ENCODE measurements around the gene DRG2.
A peak's percentile ranks its signal among the peaks of the same experiment; 100 is the strongest.

The DRG2 gene

DNA sequence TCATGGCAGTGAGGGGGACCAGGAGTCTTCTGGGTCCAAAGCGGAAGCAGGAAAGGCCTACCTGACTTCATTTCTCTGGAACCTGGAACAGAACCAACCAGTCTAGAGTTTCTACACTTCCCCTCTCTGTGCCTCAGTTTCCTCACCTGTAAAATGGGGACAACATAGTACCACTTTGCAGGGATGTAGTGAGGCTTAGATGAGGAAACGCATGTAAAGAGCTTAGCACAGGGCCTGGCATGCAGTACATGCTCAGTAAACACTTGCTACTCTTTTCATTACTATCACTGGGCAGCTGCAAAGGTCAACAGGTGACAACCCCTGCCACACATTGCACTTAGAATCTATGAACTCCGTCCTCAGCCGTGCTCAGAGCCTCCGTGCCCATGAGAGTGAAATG is 45.0 kb downstream of the DRG2 start:
- TF ChIP-seq, protein P1, sequence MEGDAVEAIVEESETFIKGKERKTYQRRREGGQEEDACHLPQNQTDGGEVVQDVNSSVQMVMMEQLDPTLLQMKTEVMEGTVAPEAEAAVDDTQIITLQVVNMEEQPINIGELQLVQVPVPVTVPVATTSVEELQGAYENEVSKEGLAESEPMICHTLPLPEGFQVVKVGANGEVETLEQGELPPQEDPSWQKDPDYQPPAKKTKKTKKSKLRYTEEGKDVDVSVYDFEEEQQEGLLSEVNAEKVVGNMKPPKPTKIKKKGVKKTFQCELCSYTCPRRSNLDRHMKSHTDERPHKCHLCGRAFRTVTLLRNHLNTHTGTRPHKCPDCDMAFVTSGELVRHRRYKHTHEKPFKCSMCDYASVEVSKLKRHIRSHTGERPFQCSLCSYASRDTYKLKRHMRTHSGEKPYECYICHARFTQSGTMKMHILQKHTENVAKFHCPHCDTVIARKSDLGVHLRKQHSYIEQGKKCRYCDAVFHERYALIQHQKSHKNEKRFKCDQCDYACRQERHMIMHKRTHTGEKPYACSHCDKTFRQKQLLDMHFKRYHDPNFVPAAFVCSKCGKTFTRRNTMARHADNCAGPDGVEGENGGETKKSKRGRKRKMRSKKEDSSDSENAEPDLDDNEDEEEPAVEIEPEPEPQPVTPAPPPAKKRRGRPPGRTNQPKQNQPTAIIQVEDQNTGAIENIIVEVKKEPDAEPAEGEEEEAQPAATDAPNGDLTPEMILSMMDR (IDR thresholded peaks at IDR 0.05; ENCODE audit: low read depth, low read length) = no peak
- no peaks in the 10 kb centered on the region for H3K9me3 ChIP-seq
- DNase-seq = no peak

DNA sequence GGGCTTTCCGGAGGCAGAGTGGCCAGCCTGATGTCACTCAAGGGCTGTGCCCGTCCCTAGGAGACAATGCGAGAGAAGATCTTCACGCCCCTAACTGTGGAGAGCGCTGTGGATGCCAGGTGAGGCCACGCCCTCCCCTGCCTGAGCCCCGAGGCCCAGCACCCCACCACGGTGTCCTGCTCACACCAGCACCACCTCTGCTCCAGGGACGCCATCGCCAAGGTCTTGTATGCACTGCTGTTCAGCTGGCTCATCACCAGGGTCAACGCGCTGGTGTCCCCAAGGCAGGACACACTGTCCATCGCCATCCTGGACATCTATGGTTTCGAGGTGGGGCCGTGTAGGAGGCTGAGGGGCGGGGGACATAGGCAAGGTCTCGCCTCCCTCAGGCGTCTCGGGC is 48.6 kb downstream of the DRG2 start:
- Histone ChIP-seq H3K4me1 (no peaks in the 10 kb centered on the region), H3K36me3 (no peaks in the 10 kb centered on the region), H3K9me3 (no peaks in the 10 kb centered on the region), H3K27me3 (no peaks in the 10 kb centered on the region), H3K4me3 (ENCODE audit: low read depth, low read length) (no peak overlapping the region)
- no peak for DNase-seq
- TF ChIP-seq, protein P1 (IDR thresholded peaks at IDR 0.05; ENCODE audit: low read depth, low read length) = no peak

More for the DNA sequence above, 45.0 kb downstream of the DRG2 start:
- H3K4me1 ChIP-seq = no peaks in the 10 kb centered on the region
- no peaks in the 10 kb centered on the region for H3K27me3 ChIP-seq
- no peaks in the 10 kb centered on the region for H3K36me3 ChIP-seq
- H3K4me3 ChIP-seq (ENCODE audit: low read depth, low read length) = no peak overlapping the region

DNA sequence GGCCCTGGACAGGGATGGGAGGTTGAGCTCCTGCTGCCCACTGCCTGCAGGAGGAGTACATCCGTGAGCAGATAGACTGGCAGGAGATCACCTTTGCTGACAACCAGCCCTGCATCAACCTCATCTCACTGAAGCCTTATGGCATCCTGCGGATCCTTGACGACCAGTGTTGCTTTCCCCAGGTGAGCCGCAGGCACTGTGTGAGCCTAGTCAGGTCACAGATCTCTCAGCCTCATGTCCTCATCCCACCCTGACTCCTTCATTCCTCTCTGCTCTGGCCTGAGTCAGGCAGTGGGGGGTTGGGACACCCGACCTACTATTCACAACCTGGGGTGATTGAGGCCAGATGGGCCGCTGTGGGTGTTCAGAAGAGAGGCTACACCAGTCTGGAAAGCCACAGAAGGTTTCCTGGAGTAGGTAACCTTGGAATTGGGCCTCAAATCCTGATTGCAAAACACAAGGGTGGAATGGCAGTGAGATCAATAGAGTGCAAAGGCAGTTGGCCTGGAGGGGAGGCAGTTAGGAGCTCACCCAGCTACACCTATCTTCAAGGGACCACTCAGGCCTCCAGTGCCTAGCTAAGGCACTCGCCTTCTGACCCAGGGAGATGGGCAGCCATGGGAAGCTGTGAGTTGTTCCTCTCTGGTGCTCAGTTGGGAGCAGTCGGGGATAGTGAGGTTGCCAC is 50.5 kb downstream of the DRG2 start:
- no peaks in the 10 kb centered on the region for H3K27me3 ChIP-seq
- TF ChIP-seq, protein P1 (IDR thresholded peaks at IDR 0.05; ENCODE audit: low read depth, low read length) = no peak
- DNase-seq = no peak
- H3K4me1 ChIP-seq = no peaks in the 10 kb centered on the region
- no peaks in the 10 kb centered on the region for H3K36me3 ChIP-seq
- H3K9me3 ChIP-seq = no peaks in the 10 kb centered on the region
- no peak overlapping the region for H3K4me3 ChIP-seq (ENCODE audit: low read depth, low read length)

DNA sequence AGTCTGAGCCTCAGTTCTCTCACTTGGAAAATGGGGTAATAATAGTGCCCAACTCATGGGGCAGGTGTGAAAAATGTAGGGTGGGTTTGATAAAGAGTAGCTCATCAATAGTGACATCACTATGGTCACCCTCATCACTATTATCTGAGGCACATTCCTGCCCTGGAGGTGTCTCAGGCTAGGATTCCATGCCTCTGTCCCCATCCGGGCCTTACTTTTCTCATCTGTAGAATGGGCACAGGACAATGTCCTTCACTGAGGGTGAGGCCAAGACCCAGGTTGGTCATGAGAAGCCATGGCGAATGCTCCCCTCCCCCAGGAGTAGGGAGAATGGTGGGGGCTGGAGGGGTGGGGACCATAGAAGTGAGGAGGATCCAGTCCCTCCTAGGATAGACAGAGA is 51.3 kb downstream of the DRG2 start:
- no peaks in the 10 kb centered on the region for H3K4me1 ChIP-seq
- H3K27me3 ChIP-seq = no peaks in the 10 kb centered on the region
- no peaks in the 10 kb centered on the region for H3K36me3 ChIP-seq
- TF ChIP-seq, protein P1 (IDR thresholded peaks at IDR 0.05; ENCODE audit: low read depth, low read length) = no peak
- H3K9me3 ChIP-seq = no peaks in the 10 kb centered on the region
- no peak for DNase-seq
- H3K4me3 ChIP-seq (ENCODE audit: low read depth, low read length) = no peak overlapping the region

DNA sequence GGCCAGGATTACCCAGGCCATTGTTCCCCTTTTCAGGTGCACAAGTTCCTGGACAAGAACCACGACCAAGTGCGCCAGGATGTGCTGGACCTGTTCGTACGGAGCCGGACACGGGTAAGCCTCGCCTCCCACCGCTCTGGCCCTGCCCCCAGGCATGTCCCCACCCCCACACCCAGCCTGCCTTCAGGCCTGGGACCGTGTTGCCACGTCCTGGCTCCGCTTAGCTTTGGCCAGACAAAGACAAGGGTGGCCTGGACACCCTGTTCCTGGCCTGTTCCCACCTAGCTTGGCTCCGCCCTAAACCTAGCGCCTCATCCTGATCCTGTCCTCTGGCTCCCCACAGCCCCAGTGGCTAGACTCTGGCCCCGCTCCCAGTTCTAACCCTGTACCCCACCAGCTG is 51.8 kb downstream of the DRG2 start:
- no peak overlapping the region for H3K4me3 ChIP-seq (ENCODE audit: low read depth, low read length)
- H3K9me3 ChIP-seq = no peaks in the 10 kb centered on the region
- no peaks in the 10 kb centered on the region for H3K36me3 ChIP-seq
- TF ChIP-seq, protein P1 (IDR thresholded peaks at IDR 0.05; ENCODE audit: low read depth, low read length) = no peak
- no peaks in the 10 kb centered on the region for H3K27me3 ChIP-seq
- no peaks in the 10 kb centered on the region for H3K4me1 ChIP-seq
- no peak for DNase-seq

DNA sequence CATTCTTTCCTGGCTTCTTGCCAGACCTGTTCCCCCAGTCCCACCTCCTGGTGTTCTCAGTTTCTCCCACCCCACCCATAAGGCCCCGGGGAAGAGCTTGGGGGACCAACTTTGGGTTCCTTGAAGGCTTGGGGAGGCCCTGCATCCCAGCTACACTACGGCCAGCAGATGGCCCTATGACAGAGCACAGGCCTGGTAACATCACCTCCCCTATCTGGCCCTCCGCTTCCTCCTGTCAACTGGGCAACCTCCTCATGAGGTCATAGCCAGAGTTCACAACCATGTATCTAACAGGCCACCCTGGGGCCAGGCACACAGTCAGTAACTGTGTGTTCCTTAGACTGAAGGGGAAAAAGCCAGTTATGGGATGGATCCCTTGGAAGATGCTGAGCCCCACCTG is 52.2 kb downstream of the DRG2 start:
- no peak for DNase-seq
- Histone ChIP-seq H3K4me1 (no peaks in the 10 kb centered on the region), H3K4me3 (ENCODE audit: low read depth, low read length) (no peak overlapping the region), H3K9me3 (no peaks in the 10 kb centered on the region), H3K36me3 (no peaks in the 10 kb centered on the region), H3K27me3 (no peaks in the 10 kb centered on the region)
- TF ChIP-seq, protein P1 (IDR thresholded peaks at IDR 0.05; ENCODE audit: low read depth, low read length) = 0 out of 2 replicates have a peak, but pooled peaks have one; percentile 5

All from BE2C (cell line).